GM12892 (cell line): ENCODE results near the gene SPPL2C.

Experiments used
- POLR2A ChIP-seq: IDR thresholded peaks from 2 replicates; pipeline ENCODE4 v1.6.1; 2011; ENCODE audit warnings: low read depth, low read length, control low read depth
- POLR2AphosphoS5 ChIP-seq: IDR thresholded peaks from 2 replicates; pipeline ENCODE4 v1.6.1; 2011; ENCODE audit warnings: low read depth, low read length, control low read depth

DNA sequence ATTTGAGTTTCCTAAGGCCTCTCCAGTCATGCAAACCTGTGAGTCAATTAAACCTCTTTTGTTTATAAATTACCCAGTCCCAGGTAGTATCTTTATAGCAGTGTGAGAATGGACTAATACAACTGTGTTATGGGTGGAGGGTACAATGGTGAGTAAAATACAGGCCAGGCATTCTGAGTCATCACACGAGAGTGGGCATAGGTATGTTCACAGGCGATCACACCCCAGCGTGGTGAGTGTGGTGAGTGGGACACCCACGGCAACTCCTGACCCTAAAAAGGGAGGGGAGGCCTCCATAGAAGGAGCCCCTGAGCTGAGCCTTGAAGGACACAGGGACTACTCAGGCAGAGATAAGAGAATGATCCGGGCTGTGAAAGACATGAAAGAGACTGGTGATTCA lies 27.0 kb downstream of the SPPL2C start:
- TF ChIP-seq POLR2AphosphoS5: no peak
- TF ChIP-seq POLR2A: no peak
